ENCODE measurements around the gene MOV10. TPM values are rescaled to one million over a fixed set of nuclear protein-coding genes. Genes with fewer than 3 reads are reported as not detected.
"Not testable (repeated sequence)": the region's sequence is repeated elsewhere in the genome, so short reads cannot be mapped to it uniquely, and the experiment has no call there.

Gene MOV10
- total RNA-seq, 1 donor from 2014 or later = 137 TPM

GRCh38 chr1:112718691-112719418, 44.4 kb downstream of the MOV10 start:
- H3K4me1 Mint-ChIP-seq (ENCODE audit: low read depth) = peaks cover 14% of the 10 kb centered on the region
- H3K4me3 Mint-ChIP-seq (ENCODE audit: low read depth) = no peak overlapping the region
- no peaks in the 10 kb centered on the region for H3K36me3 Mint-ChIP-seq (ENCODE audit: insufficient read depth)
- peak; percentile 88 for TF ChIP-seq CTCF (IDR thresholded peaks at IDR 0.05; ENCODE audit: unreplicated experiment)
- peaks cover 58% of the 10 kb centered on the region for H3K27me3 Mint-ChIP-seq
- H3K9me3 Mint-ChIP-seq (ENCODE audit: low read depth) = no peaks in the 10 kb centered on the region
- no peak overlapping the region for H3K27ac Mint-ChIP-seq
- DNase-seq (ENCODE audit: low spot score, unreplicated experiment) = peak; percentile 80

GRCh38 chr1:112719706-112720105, 45.2 kb downstream of the MOV10 start:
- H3K9me3 Mint-ChIP-seq (ENCODE audit: low read depth) = no peaks in the 10 kb centered on the region
- H3K27me3 Mint-ChIP-seq = peaks cover 49% of the 10 kb centered on the region
- H3K4me3 Mint-ChIP-seq (ENCODE audit: low read depth) = no peak overlapping the region
- peaks cover 11% of the 10 kb centered on the region for H3K4me1 Mint-ChIP-seq (ENCODE audit: low read depth)
- no peak for DNase-seq (ENCODE audit: low spot score, unreplicated experiment)
- no peak overlapping the region for H3K27ac Mint-ChIP-seq
- no peak for TF ChIP-seq CTCF (IDR thresholded peaks at IDR 0.05; ENCODE audit: unreplicated experiment)
- H3K36me3 Mint-ChIP-seq (ENCODE audit: insufficient read depth) = no peaks in the 10 kb centered on the region

- Mint-ChIP-seq H3K9me3 (ENCODE audit: low read depth) (no peaks in the 10 kb centered on the region), H3K4me1 (ENCODE audit: low read depth) (peaks cover 10% of the 10 kb centered on the region), H3K36me3 (ENCODE audit: insufficient read depth) (no peaks in the 10 kb centered on the region), H3K27me3 (peaks cover 49% of the 10 kb centered on the region), H3K4me3 (ENCODE audit: low read depth) (no peak overlapping the region), H3K27ac (no peak overlapping the region)
- no peak for DNase-seq (ENCODE audit: low spot score, unreplicated experiment)
- no peak for TF ChIP-seq CTCF (IDR thresholded peaks at IDR 0.05; ENCODE audit: unreplicated experiment)
Observed at GRCh38 chr1:112720800-112721199, 46.3 kb downstream of the MOV10 start.

- DNase-seq (ENCODE audit: low spot score, unreplicated experiment); H3K27ac Mint-ChIP-seq; H3K4me3 Mint-ChIP-seq (ENCODE audit: low read depth); H3K4me1 Mint-ChIP-seq (ENCODE audit: low read depth); H3K9me3 Mint-ChIP-seq (ENCODE audit: low read depth); H3K36me3 Mint-ChIP-seq (ENCODE audit: insufficient read depth): not testable (repeated sequence)
- H3K27me3 Mint-ChIP-seq = peaks cover 45% of the 10 kb centered on the region
Observed at GRCh38 chr1:112721294-112721693, 46.8 kb downstream of the MOV10 start.

GRCh38 chr1:112721966-112722524, 47.6 kb downstream of the MOV10 start:
- Mint-ChIP-seq H3K36me3 (ENCODE audit: insufficient read depth) (no peaks in the 10 kb centered on the region), H3K27me3 (peaks cover 38% of the 10 kb centered on the region), H3K4me3 (ENCODE audit: low read depth) (no peak overlapping the region), H3K27ac (peak overlapping the region; percentile 62), H3K4me1 (ENCODE audit: low read depth) (peaks cover 8% of the 10 kb centered on the region), H3K9me3 (ENCODE audit: low read depth) (no peaks in the 10 kb centered on the region)
- DNase-seq (ENCODE audit: low spot score, unreplicated experiment) = no peak
- TF ChIP-seq CTCF (IDR thresholded peaks at IDR 0.05; ENCODE audit: unreplicated experiment) = no peak

Measured in progenitor cell of endocrine pancreas (in vitro differentiated cells).